Liver (tissue), 9 donors: ENCODE results near the gene OGG1. TPM values are rescaled to one million over a fixed set of nuclear protein-coding genes. Genes with fewer than 3 reads are reported as not detected.

Experiments
- DNase-seq: peaks from one replicate; pipeline ENCODE4 v3.0.0-alpha.2; 2017; ENCODE audit warnings: low spot score
- H3K27ac ChIP-seq, 2 donors: one replicate each; pipeline ENCODE4 v1.7.0; 2013; ENCODE audit warnings: inconsistent platforms in 2 of 2, low read length in 2 of 2, control low read depth in 1 of 2, low read depth in 1 of 2, mild to moderate bottlenecking in 1 of 2
- H3K27me3 ChIP-seq, 4 donors: one replicate each; pipeline versions ENCODE4 v1.6.1 to v1.7.0; 2013; ENCODE audit warnings: low read length in 3 of 4, inconsistent platforms in 1 of 4, mild to moderate bottlenecking in 1 of 4, moderate library complexity in 1 of 4; ENCODE audit not compliant: control insufficient read depth in 4 of 4, insufficient read depth in 4 of 4
- H3K36me3 ChIP-seq, 4 donors: one replicate each; pipeline versions ENCODE4 v1.6.1 to v1.7.0; 2013; ENCODE audit warnings: low read length in 3 of 4, mild to moderate bottlenecking in 3 of 4, low read depth in 1 of 4, moderate library complexity in 1 of 4; ENCODE audit not compliant: control insufficient read depth in 4 of 4, insufficient read depth in 3 of 4
- H3K4me1 ChIP-seq, 4 donors: one replicate each; pipeline versions ENCODE4 v1.6.1 to v1.7.0; 2013; ENCODE audit warnings: low read length in 3 of 4, mild to moderate bottlenecking in 3 of 4, moderate library complexity in 1 of 4; ENCODE audit not compliant: control insufficient read depth in 4 of 4, insufficient read depth in 4 of 4
- H3K4me3 ChIP-seq, 3 donors: one replicate each; pipeline versions ENCODE4 v1.6.1 to v1.7.0; 2013; ENCODE audit warnings: low read length in 3 of 3, control low read depth in 1 of 3, low read depth in 1 of 3, mild to moderate bottlenecking in 1 of 3
- H3K9ac ChIP-seq, 2 donors: one replicate each; pipeline ENCODE4 v1.7.0; 2013; ENCODE audit warnings: low read length in 2 of 2, mild to moderate bottlenecking in 2 of 2, moderate library complexity in 2 of 2, control low read depth in 1 of 2, low read depth in 1 of 2
- H3K9me3 ChIP-seq, 4 donors: one replicate each; pipeline versions ENCODE4 v1.6.1 to v1.7.0; 2013; ENCODE audit warnings: low read length in 3 of 4; ENCODE audit not compliant: control insufficient read depth in 4 of 4
- CTCF ChIP-seq: fragments of 150-350 bp; IDR thresholded peaks from 2 replicates; pipeline ENCODE4 v1.5.1; 2017; ENCODE audit warnings: improper control_type of control experiment, low read depth, low read length; ENCODE audit not compliant: missing input control
- EGR1 ChIP-seq, 2 donors: IDR thresholded peaks; 2 replicates each; pipeline ENCODE4 v1.6.1; 2016 to 2018; ENCODE audit warnings: antibody characterized with exemption in 2 of 2, low read depth in 2 of 2
- FOXA2 ChIP-seq: IDR thresholded peaks from 2 replicates; pipeline ENCODE4 v1.6.1; 2016; ENCODE audit warnings: antibody characterized with exemption
- GABPA ChIP-seq, 2 donors: IDR thresholded peaks in 1 of 2; conservative IDR thresholded peaks in 1 of 2; 2 replicates each; pipeline ENCODE4 v1.6.1; 2016; ENCODE audit warnings: antibody characterized with exemption in 2 of 2, mild to moderate bottlenecking in 1 of 2, moderate library complexity in 1 of 2
- HNF4A ChIP-seq, 2 donors: conservative IDR thresholded peaks; 2 replicates each; pipeline ENCODE4 v1.6.1; 2016; ENCODE audit warnings: antibody characterized with exemption in 2 of 2, mild to moderate bottlenecking in 2 of 2
- HNF4G ChIP-seq: IDR thresholded peaks from 2 replicates; pipeline ENCODE4 v1.6.1; 2016; ENCODE audit warnings: antibody characterized with exemption
- JUND ChIP-seq, 2 donors: IDR thresholded peaks; 2 replicates each; pipeline ENCODE4 v1.6.1; 2016; ENCODE audit warnings: antibody characterized with exemption in 2 of 2
- MAX ChIP-seq: IDR thresholded peaks from 2 replicates; pipeline ENCODE4 v1.6.1; 2016; ENCODE audit warnings: antibody characterized with exemption
- NR2F2 ChIP-seq: IDR thresholded peaks from 2 replicates; pipeline ENCODE4 v1.6.1; 2016; ENCODE audit warnings: antibody characterized with exemption
- RAD21 ChIP-seq, 2 donors: IDR thresholded peaks; 2 replicates each; pipeline ENCODE4 v1.6.1; 2016; ENCODE audit warnings: antibody characterized with exemption in 2 of 2, mild to moderate bottlenecking in 2 of 2
- RXRA ChIP-seq, 2 donors: IDR thresholded peaks; 2 replicates each; pipeline ENCODE4 v1.6.1; 2017 to 2018; ENCODE audit warnings: antibody characterized with exemption in 2 of 2, mild to moderate bottlenecking in 1 of 2
- SP1 ChIP-seq: IDR thresholded peaks from 2 replicates; pipeline ENCODE4 v1.6.1; 2018; ENCODE audit warnings: antibody characterized with exemption, mild to moderate bottlenecking
- TAF1 ChIP-seq: conservative IDR thresholded peaks from 2 replicates; pipeline ENCODE4 v1.6.1; 2016; ENCODE audit warnings: antibody characterized with exemption, mild to moderate bottlenecking
- YY1 ChIP-seq: IDR thresholded peaks from 2 replicates; pipeline ENCODE4 v1.6.1; 2016; ENCODE audit warnings: antibody characterized with exemption, mild to moderate bottlenecking
- WGBS: extraction: QIAGEN DNeasy Blood & Tissue Kit; methylation state at CpG from one replicate; pipeline ENCODE4 v1.1.7; 2013; 5-methylcytosine and 5-hydroxymethylcytosine counted together
- polyA plus RNA-seq, 2 donors: library from polyadenylated mRNA; stranded (reverse) in 1 of 2; unstranded in 1 of 2; fragments of 200-250 nt in 1 of 2; fragments of >200 nt in 1 of 2; fragmentation: Nextera tagmentation in 1 of 2; extraction: Ambion mirVana in 1 of 2; gene quantifications; one replicate each; pipeline versions ENCODE4 v1.2.1 to v1.2.3, GENCODE V29; 2013 to 2015
- total RNA-seq, 2 donors: library from RNA; depleted of rRNA; stranded (reverse); fragments of >200 nt; gene quantifications; one replicate each; pipeline ENCODE4 v1.2.3, GENCODE V29; 2014
- TF ChIP-seq, protein P1 (sequence below): IDR thresholded peaks from 2 replicates; pipeline ENCODE4 v1.6.1; 2016; ENCODE audit warnings: antibody characterized with exemption
- TF ChIP-seq, protein P2 (sequence below): IDR thresholded peaks from 2 replicates; pipeline ENCODE4 v1.6.1; 2016; ENCODE audit warnings: antibody characterized with exemption
- donor health status: healthy.
- donor health status: healthy.
- donor health status: healthy.
- donor health status: healthy.
- donor health status: healthy.

The OGG1 gene
- total and polyA plus RNA-seq, 4 donors, result 8.9 to 19.8 (median 10.0) TPM

DNA sequence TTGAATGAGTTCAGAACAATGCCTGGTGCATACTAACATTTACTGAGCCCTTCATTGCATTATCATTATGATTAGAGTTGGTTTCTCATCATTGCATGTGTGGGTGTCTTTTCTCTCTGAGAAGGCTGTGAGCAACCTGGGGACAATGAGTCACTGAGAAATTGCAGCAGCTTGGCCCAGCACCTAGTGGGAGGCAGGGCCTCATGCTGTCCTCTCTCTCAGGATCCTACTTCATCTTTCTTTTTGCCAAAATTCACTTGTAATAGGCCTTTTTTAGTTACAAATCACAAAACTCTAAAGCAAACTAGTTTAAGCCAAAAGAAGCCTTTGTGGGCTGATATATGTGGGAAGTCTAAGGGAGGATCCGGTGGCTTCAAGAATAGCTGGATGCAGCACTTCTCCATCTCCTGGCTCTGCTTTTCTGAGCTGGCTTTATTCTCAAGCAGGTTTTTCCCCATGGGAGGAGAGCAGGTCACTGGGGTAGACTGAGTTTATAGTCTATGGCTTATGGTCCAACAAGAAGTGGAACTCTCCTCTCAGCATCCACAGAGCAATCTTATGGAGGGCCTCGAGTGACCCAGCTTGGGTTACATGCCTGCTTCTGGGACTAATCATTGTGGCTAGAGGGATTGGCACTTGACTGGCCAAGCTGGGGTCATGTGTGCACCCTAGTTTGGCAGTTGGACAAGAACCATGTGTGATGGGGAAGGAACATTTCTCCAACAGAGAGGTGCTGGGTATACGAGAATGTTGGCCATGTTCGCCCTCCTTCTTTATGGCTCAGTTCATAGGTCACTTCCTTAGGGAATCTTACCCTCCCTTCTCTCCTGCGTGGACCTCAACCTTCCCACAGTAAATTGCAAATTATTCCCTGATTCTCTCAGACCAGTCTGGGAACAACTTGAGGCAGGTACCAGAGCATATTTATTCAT lies 28.7 kb downstream of the OGG1 start:
- no peak overlapping the region for H3K27ac ChIP-seq
- no peaks in the 10 kb centered on the region for H3K27me3 ChIP-seq
- WGBS, result 80% methylated on average over 5 of the region's 5 CpGs
- no peak overlapping the region for H3K9ac ChIP-seq
- DNase-seq, result no peak
- H3K4me3 ChIP-seq, result no peak overlapping the region
- TF ChIP-seq RAD21 (IDR thresholded peaks at IDR 0.05), result no peak
- TF ChIP-seq, protein P1, sequence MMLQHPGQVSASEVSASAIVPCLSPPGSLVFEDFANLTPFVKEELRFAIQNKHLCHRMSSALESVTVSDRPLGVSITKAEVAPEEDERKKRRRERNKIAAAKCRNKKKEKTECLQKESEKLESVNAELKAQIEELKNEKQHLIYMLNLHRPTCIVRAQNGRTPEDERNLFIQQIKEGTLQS, result no peak
- TF ChIP-seq EGR1 (IDR thresholded peaks at IDR 0.05; ENCODE audit: low read depth in 2 of 2), result no peak
- TF ChIP-seq FOXA2, result no peak
- no peak for TF ChIP-seq NR2F2
- TF ChIP-seq, protein P2, sequence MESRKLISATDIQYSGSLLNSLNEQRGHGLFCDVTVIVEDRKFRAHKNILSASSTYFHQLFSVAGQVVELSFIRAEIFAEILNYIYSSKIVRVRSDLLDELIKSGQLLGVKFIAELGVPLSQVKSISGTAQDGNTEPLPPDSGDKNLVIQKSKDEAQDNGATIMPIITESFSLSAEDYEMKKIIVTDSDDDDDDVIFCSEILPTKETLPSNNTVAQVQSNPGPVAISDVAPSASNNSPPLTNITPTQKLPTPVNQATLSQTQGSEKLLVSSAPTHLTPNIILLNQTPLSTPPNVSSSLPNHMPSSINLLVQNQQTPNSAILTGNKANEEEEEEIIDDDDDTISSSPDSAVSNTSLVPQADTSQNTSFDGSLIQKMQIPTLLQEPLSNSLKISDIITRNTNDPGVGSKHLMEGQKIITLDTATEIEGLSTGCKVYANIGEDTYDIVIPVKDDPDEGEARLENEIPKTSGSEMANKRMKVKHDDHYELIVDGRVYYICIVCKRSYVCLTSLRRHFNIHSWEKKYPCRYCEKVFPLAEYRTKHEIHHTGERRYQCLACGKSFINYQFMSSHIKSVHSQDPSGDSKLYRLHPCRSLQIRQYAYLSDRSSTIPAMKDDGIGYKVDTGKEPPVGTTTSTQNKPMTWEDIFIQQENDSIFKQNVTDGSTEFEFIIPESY, result no peak
- no peak for TF ChIP-seq TAF1
- TF ChIP-seq GABPA (IDR thresholded peaks at IDR 0.05 in 1 of 2, conservative IDR thresholded peaks at IDR 0.05 in 1 of 2), result no peak
- no peak for TF ChIP-seq MAX
- no peak for TF ChIP-seq CTCF
- peaks cover 6 to 38% (median 18%) of the 10 kb centered on the region in 4 donors for H3K4me1 ChIP-seq
- H3K36me3 ChIP-seq, result peaks cover 0 to 3% (median 0%) of the 10 kb centered on the region in 4 donors
- H3K9me3 ChIP-seq, result no peaks in the 10 kb centered on the region

- TF ChIP-seq HNF4A (conservative IDR thresholded peaks at IDR 0.05) (no peak), RXRA (IDR thresholded peaks at IDR 0.05) (no peak), SP1 (no peak), HNF4G (no peak), JUND (IDR thresholded peaks at IDR 0.05) (no peak), NR2F2 (no peak), YY1 (no peak)
- TF ChIP-seq, protein P1, result no peak
- no peak overlapping the region for H3K27ac ChIP-seq
- 87% methylated on average over 6 of the region's 6 CpGs for WGBS
- no peak overlapping the region for H3K9ac ChIP-seq
- H3K4me3 ChIP-seq, result no peak overlapping the region
- H3K4me1 ChIP-seq, result peaks cover 6 to 38% (median 18%) of the 10 kb centered on the region in 4 donors
- peaks cover 0 to 9% (median 5%) of the 10 kb centered on the region in 4 donors for H3K36me3 ChIP-seq
- no peaks in the 10 kb centered on the region for H3K9me3 ChIP-seq
- no peaks in the 10 kb centered on the region for H3K27me3 ChIP-seq
- no peak for DNase-seq
Measured at GRCh38 chr3:9779075-9779593, 29.4 kb downstream of the OGG1 start.
